ENCODE results near the gene EVL. TPM values are rescaled to one million over a fixed set of nuclear protein-coding genes. Genes with fewer than 3 reads are reported as not detected.

Gene EVL
- total and polyA plus RNA-seq, 3 donors from 2014 or later: 87.4 to 96.8 (median 91.7) TPM

DNA sequence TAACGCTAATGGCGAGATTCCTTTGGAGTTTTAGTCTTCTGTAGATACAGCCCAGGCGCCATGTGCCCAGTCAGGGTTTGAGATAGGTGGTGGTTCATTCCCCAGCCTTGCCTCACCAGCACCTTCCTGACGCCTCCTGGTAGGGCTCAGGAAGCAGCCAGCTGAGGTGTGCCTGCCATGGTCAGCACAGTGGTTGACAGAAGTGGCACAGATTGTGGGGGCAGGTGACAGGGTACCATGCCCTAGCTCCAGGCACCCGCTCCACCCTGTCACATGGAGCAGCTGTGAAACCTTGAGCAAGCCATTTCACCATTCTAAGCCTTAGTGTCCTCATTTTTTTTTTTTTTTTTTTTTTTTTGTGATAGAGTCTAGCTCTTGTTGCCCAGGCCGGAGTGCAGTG lies 45.6 kb downstream of the EVL start:
- DNase-seq: no peak
- TF ChIP-seq POLR2A (IDR thresholded peaks at IDR 0.05) (no peak), CTCF (IDR thresholded peaks at IDR 0.05) (no peak)

GRCh38 chr14:100111931-100112704 lies 46.9 kb downstream of the EVL start:
- H3K4me3 ChIP-seq: no peak overlapping the region
- H3K9me3 ChIP-seq: no peaks in the 10 kb centered on the region
- 78 to 91% methylated on average over 11 of the region's 11 CpGs for WGBS, 2 donors
- H3K27ac ChIP-seq: no peak overlapping the region
- no peaks in the 10 kb centered on the region for H3K27me3 ChIP-seq
- peaks cover 5% of the 10 kb centered on the region for H3K4me1 ChIP-seq
- TF ChIP-seq POLR2A (IDR thresholded peaks at IDR 0.05) (no peak), CTCF (IDR thresholded peaks at IDR 0.05) (no peak)
- intact Hi-C loops (cut with DNase I; ENCODE audit: low total_unique reads): no loop called here
- no peaks in the 10 kb centered on the region for H3K36me3 ChIP-seq (ENCODE audit: low read depth, missing control alignments)
- no peak for DNase-seq

More for the DNA sequence above, 45.6 kb downstream of the EVL start:
- WGBS, 2 donors: 76 to 82% methylated on average over 5 to 6 of the region's 6 CpGs
- Histone ChIP-seq H3K9me3 (no peaks in the 10 kb centered on the region), H3K27me3 (no peaks in the 10 kb centered on the region), H3K4me3 (no peak overlapping the region), H3K27ac (no peak overlapping the region), H3K4me1 (peaks cover 5% of the 10 kb centered on the region), H3K36me3 (ENCODE audit: low read depth, missing control alignments) (no peaks in the 10 kb centered on the region)
- intact Hi-C loops (cut with DNase I; ENCODE audit: low total_unique reads): no loop called here

GRCh38 chr14:100114109-100114765 lies 49.0 kb downstream of the EVL start:
- WGBS, 2 donors: 92 to 93% methylated on average over 11 to 13 of the region's 13 CpGs
- Histone ChIP-seq H3K36me3 (ENCODE audit: low read depth, missing control alignments) (no peaks in the 10 kb centered on the region), H3K4me1 (no peaks in the 10 kb centered on the region), H3K4me3 (no peak overlapping the region), H3K27ac (no peak overlapping the region), H3K27me3 (no peaks in the 10 kb centered on the region), H3K9me3 (no peaks in the 10 kb centered on the region)
- no peak for DNase-seq
- intact Hi-C loops (cut with DNase I; ENCODE audit: low total_unique reads): no loop called here
- TF ChIP-seq CTCF (IDR thresholded peaks at IDR 0.05) (no peak), POLR2A (IDR thresholded peaks at IDR 0.05) (no peak)

GRCh38 chr14:100115236-100115635 lies 50.0 kb downstream of the EVL start:
- no peaks in the 10 kb centered on the region for H3K36me3 ChIP-seq (ENCODE audit: low read depth, missing control alignments)
- H3K4me1 ChIP-seq: no peaks in the 10 kb centered on the region
- intact Hi-C loops (cut with DNase I; ENCODE audit: low total_unique reads): no loop called here
- TF ChIP-seq CTCF (IDR thresholded peaks at IDR 0.05): no peak
- no peak for TF ChIP-seq POLR2A (IDR thresholded peaks at IDR 0.05)
- no peak overlapping the region for H3K27ac ChIP-seq
- DNase-seq: no peak
- H3K27me3 ChIP-seq: no peaks in the 10 kb centered on the region
- WGBS, 2 donors: 91 to 98% methylated on average over 6 of the region's 6 CpGs
- H3K4me3 ChIP-seq: no peak overlapping the region
- no peaks in the 10 kb centered on the region for H3K9me3 ChIP-seq

Data from testis (tissue), 3 donors.